Trophoblast cell (in vitro differentiated cells and primary cell): ENCODE results near the gene SMPD3.

Experiments
- DNase-seq, 2 donors: peaks; one replicate each; pipeline ENCODE4 v3.0.0-alpha.2; 2016
- H2AFZ ChIP-seq: 2 replicates; pipeline ENCODE4 v1.6.1; 2013; ENCODE audit warnings: low read length, moderate library complexity, mild to moderate bottlenecking; ENCODE audit not compliant: insufficient read depth, poor library complexity
- H2AK5ac ChIP-seq: 2 replicates; pipeline ENCODE4 v1.6.1; 2013; ENCODE audit warnings: mild to moderate bottlenecking, low read length
- H2BK120ac ChIP-seq: 2 replicates; pipeline ENCODE4 v1.6.1; 2013; ENCODE audit warnings: low read length, mild to moderate bottlenecking, moderate library complexity; ENCODE audit not compliant: insufficient read depth, poor library complexity
- H2BK12ac ChIP-seq: 2 replicates; pipeline ENCODE4 v1.6.1; 2013; ENCODE audit warnings: mild to moderate bottlenecking, low read length, moderate library complexity
- H2BK5ac ChIP-seq: 2 replicates; pipeline ENCODE4 v1.6.1; 2013; ENCODE audit warnings: low read length, low read depth, moderate library complexity, mild to moderate bottlenecking; ENCODE audit not compliant: poor library complexity
- H3K14ac ChIP-seq: 2 replicates; pipeline ENCODE4 v1.6.1; 2013; ENCODE audit warnings: mild to moderate bottlenecking, low read length
- H3K18ac ChIP-seq: 2 replicates; pipeline ENCODE4 v1.6.1; 2013; ENCODE audit warnings: mild to moderate bottlenecking, low read length
- H3K23ac ChIP-seq: 2 replicates; pipeline ENCODE4 v1.6.1; 2013; ENCODE audit warnings: low read length
- H3K27ac ChIP-seq: 2 replicates; pipeline ENCODE4 v1.5.1; 2013; ENCODE audit warnings: low read depth, mild to moderate bottlenecking, inconsistent platforms, low read length, moderate library complexity
- H3K27me3 ChIP-seq: 2 replicates; pipeline ENCODE4 v1.6.1; 2013; ENCODE audit warnings: inconsistent platforms, mild to moderate bottlenecking, low read length, moderate library complexity; ENCODE audit not compliant: insufficient read depth
- H3K36me3 ChIP-seq, 2 experiments: 1 replicate in 1 of 2; 2 replicates in 1 of 2; pipeline ENCODE4 v1.6.1; 2013; ENCODE audit warnings: low read length in 2 of 2, mild to moderate bottlenecking in 2 of 2, moderate library complexity in 1 of 2; ENCODE audit not compliant: insufficient read depth in 2 of 2, control insufficient read depth in 1 of 2
- H3K4ac ChIP-seq: 2 replicates; pipeline ENCODE4 v1.6.1; 2013; ENCODE audit warnings: low read depth, mild to moderate bottlenecking, low read length, moderate library complexity
- H3K4me1 ChIP-seq, 2 experiments: 1 replicate in 1 of 2; 2 replicates in 1 of 2; pipeline ENCODE4 v1.6.1; 2013; ENCODE audit warnings: low read length in 2 of 2, mild to moderate bottlenecking in 2 of 2, moderate library complexity in 1 of 2; ENCODE audit not compliant: insufficient read depth in 2 of 2, control insufficient read depth in 1 of 2
- H3K4me2 ChIP-seq: 2 replicates; pipeline ENCODE4 v1.6.1; 2013; ENCODE audit warnings: inconsistent platforms, mild to moderate bottlenecking, low read length, moderate library complexity
- H3K4me3 ChIP-seq: 2 replicates; pipeline ENCODE4 v1.5.1; 2013; ENCODE audit warnings: mild to moderate bottlenecking, low read depth, low read length, inconsistent platforms
- H3K79me1 ChIP-seq: one replicate; pipeline ENCODE4 v1.6.1; 2013; ENCODE audit warnings: low read length
- H3K79me2 ChIP-seq: 2 replicates; pipeline ENCODE4 v1.6.1; 2013; ENCODE audit warnings: low read length, mild to moderate bottlenecking; ENCODE audit not compliant: control insufficient read depth, insufficient read depth, poor library complexity
- H3K9ac ChIP-seq: 2 replicates; pipeline ENCODE4 v1.6.1; 2013; ENCODE audit warnings: mild to moderate bottlenecking, low read length
- H3K9me3 ChIP-seq: 2 replicates; pipeline ENCODE4 v1.6.1; 2013; ENCODE audit warnings: low read depth, mild to moderate bottlenecking, control low read depth, inconsistent platforms, low read length; ENCODE audit not compliant: insufficient read depth
- H4K12ac ChIP-seq: 2 replicates; pipeline ENCODE4 v1.6.1; 2013; ENCODE audit warnings: low read depth, mild to moderate bottlenecking, low read length, moderate library complexity
- H4K8ac ChIP-seq: 2 replicates; pipeline ENCODE4 v1.6.1; 2013; ENCODE audit warnings: low read depth, mild to moderate bottlenecking, low read length, moderate library complexity
- H4K91ac ChIP-seq: one replicate; pipeline ENCODE4 v1.6.1; 2013; ENCODE audit warnings: low read depth, mild to moderate bottlenecking, low read length, moderate library complexity
- WGBS: extraction: QIAGEN DNeasy Blood & Tissue Kit; methylation state at CpG from one replicate; pipeline ENCODE4 v1.1.7; 2013; ENCODE audit warnings: missing lambda C conversion rate; ENCODE audit not compliant: insufficient read length, insufficient coverage; ENCODE audit errors: extremely low coverage; 5-methylcytosine and 5-hydroxymethylcytosine counted together

SMPD3 gene

DNA sequence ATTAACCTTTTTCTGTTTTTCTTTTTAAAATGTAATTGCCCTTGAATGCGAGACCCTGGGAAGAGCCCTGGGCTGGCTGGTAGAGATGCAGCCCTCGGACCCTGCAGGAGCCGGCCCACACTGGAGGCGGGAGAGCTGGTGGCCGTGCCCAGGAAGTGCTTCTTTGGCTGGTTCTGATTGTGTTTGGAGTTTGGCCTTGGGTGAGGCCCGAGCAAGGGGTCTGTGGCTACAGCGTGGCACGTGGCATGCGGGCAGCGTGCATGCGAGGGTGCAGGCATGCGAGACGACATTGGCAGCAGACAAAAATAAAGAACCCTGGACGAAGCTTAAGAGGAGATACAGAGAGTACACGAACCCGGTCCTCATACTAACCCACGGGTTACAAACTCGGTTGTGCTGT, 87.8 kb downstream of the SMPD3 start:
- Histone ChIP-seq H4K12ac (no peak overlapping the region), H4K91ac (no peak overlapping the region), H2BK5ac (no peak overlapping the region), H3K4me2 (no peak overlapping the region), H3K4me3 (no peak overlapping the region), H3K27ac (no peak overlapping the region), H4K8ac (no peak overlapping the region), H3K27me3 (no peaks in the 10 kb centered on the region), H2BK12ac (no peak overlapping the region), H2AFZ (no peak overlapping the region), H3K23ac (no peak overlapping the region), H3K4ac (no peak overlapping the region), H3K36me3 (peaks cover 30 to 34% of the 10 kb centered on the region in 2 experiments), H3K18ac (no peak overlapping the region), H3K14ac (no peak overlapping the region), H3K9me3 (peaks cover 6% of the 10 kb centered on the region), H2BK120ac (no peak overlapping the region), H2AK5ac (no peak overlapping the region), H3K79me1 (no peaks in the 10 kb centered on the region), H3K9ac (no peak overlapping the region), H3K79me2 (no peaks in the 10 kb centered on the region), H3K4me1 (peaks cover 9 to 10% of the 10 kb centered on the region in 2 experiments)
- no CpG with 5 or more reads among the region's 18 CpGs for WGBS
- no peak for DNase-seq

DNA sequence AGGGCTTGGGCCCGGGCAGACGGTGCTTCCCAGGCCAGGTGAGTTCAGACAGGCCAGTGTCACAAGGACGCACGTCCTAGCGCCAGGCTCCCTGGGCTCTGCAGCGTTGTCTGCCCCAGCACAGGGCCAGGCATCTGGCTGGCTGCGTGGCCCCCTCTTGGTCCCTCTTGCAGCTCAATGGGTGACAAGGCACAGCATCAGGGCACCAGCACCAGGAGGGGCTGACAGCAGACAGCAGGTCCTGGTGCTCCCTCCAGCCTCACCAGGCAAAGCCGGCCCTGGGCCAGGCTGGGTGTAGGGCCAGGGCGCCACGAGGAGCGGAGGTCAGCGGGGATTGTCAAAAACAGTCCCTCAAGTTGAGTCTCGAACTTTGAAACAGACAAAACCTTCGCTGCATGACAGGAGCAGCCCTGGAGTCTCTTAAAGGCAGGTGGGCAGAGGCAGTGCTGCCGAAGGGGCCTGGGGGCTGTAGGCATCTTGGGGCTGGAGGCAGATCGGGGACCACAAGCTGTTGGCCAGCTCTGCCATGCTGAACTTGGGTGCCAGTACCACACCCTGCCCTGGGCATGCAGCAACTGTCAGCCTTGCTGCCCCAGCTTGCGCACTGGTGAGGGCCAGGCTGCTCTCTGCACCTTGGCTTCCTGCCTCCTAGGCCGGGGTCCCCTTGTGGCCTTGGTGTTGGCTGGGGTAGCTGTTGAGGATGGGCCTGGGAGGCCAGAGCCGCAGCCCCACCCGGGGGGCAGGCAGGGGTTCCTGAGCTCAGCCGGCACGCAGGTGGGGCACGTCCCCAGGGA, 88.7 kb downstream of the SMPD3 start:
- WGBS = no CpG with 5 or more reads among the region's 23 CpGs
- no peak overlapping the region for H3K4me2 ChIP-seq

DNA sequence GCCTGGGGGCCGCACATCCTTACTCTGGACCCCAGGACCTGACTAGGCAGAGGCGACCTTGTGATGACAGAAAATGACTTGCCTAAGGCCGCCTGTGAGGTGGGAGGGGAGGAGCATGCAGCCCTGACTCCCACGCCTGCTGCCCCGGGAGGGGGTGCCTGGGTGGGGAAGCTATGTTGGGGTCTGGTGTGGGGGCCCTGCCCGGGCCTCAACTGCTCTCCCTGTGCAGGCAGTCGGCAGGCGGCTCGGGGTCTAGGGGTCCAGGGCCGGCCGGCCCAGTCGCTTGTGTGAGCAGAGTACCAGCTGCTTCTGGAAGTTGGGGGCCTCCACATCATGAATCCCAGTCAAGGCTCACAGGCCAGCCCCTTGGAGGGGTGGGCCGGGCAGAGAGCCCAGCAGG, 89.4 kb downstream of the SMPD3 start:
- H3K9ac ChIP-seq = no peak overlapping the region
- no peaks in the 10 kb centered on the region for H3K27me3 ChIP-seq
- H4K91ac ChIP-seq = no peak overlapping the region
- no peak overlapping the region for H3K18ac ChIP-seq
- peaks cover 5% of the 10 kb centered on the region for H3K9me3 ChIP-seq
- peaks cover 4 to 5% of the 10 kb centered on the region in 2 experiments for H3K4me1 ChIP-seq
- H3K79me2 ChIP-seq = no peaks in the 10 kb centered on the region
- H3K4me3 ChIP-seq = no peak overlapping the region
- H4K8ac ChIP-seq = no peak overlapping the region
- H2BK120ac ChIP-seq = no peak overlapping the region
- no peak overlapping the region for H2BK12ac ChIP-seq
- H2AFZ ChIP-seq = no peak overlapping the region
- H3K14ac ChIP-seq = no peak overlapping the region
- H3K27ac ChIP-seq = no peak overlapping the region
- peaks cover 43 to 47% of the 10 kb centered on the region in 2 experiments for H3K36me3 ChIP-seq
- no peak overlapping the region for H3K4me2 ChIP-seq
- H2BK5ac ChIP-seq = no peak overlapping the region
- no peak overlapping the region for H3K4ac ChIP-seq
- H3K23ac ChIP-seq = no peak overlapping the region
- no peak overlapping the region for H4K12ac ChIP-seq
- no peaks in the 10 kb centered on the region for H3K79me1 ChIP-seq
- no peak for DNase-seq
- no CpG with 5 or more reads among the region's 13 CpGs for WGBS
- H2AK5ac ChIP-seq = no peak overlapping the region

More for the DNA sequence above, 88.7 kb downstream of the SMPD3 start:
- Histone ChIP-seq H3K4ac (no peak overlapping the region), H3K9me3 (peaks cover 5% of the 10 kb centered on the region), H3K4me3 (no peak overlapping the region), H2BK120ac (no peak overlapping the region), H3K79me2 (no peaks in the 10 kb centered on the region), H3K23ac (no peak overlapping the region), H4K12ac (no peak overlapping the region), H3K36me3 (peaks cover 36 to 42% of the 10 kb centered on the region in 2 experiments), H2AK5ac (no peak overlapping the region), H3K79me1 (no peaks in the 10 kb centered on the region), H2BK12ac (no peak overlapping the region), H3K4me1 (peaks cover 7% of the 10 kb centered on the region in 2 experiments), H4K8ac (no peak overlapping the region), H2AFZ (no peak overlapping the region), H4K91ac (no peak overlapping the region), H2BK5ac (no peak overlapping the region), H3K14ac (no peak overlapping the region), H3K27me3 (no peaks in the 10 kb centered on the region), H3K9ac (no peak overlapping the region), H3K27ac (no peak overlapping the region), H3K18ac (no peak overlapping the region)
- DNase-seq = no peak

DNA sequence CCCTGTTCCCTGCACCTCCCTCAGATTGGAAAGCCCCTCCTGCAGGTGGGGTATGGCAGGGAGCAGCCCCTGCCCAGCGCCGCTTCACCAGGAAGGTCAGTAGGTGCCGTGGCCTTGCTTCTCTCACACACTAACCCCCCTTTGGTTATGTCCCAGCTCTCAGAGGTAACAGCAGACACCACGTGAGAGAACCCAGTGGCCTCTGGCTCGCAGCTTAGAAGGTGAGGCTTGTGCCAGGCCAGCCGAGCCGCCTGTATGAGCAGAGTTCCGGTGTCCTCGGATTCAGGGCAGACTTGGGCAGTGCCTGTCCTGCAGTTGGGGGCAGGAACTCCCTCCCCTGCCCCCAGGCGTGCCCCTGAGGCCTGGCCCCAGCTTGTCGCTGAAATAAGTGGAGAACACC, 90.4 kb downstream of the SMPD3 start:
- H2BK5ac ChIP-seq = no peak overlapping the region
- no peak overlapping the region for H4K8ac ChIP-seq
- no CpG with 5 or more reads among the region's 11 CpGs for WGBS
- DNase-seq = no peak
- H3K9ac ChIP-seq = no peak overlapping the region
- no peak overlapping the region for H3K4me2 ChIP-seq
- H2BK12ac ChIP-seq = no peak overlapping the region
- H2AK5ac ChIP-seq = no peak overlapping the region
- H3K18ac ChIP-seq = no peak overlapping the region
- H3K79me1 ChIP-seq = no peaks in the 10 kb centered on the region
- no peak overlapping the region for H3K27ac ChIP-seq
- H2BK120ac ChIP-seq = no peak overlapping the region
- no peaks in the 10 kb centered on the region for H3K27me3 ChIP-seq
- H3K23ac ChIP-seq = no peak overlapping the region
- H3K4me3 ChIP-seq = no peak overlapping the region
- peaks cover 53 to 56% of the 10 kb centered on the region in 2 experiments for H3K36me3 ChIP-seq
- H3K4me1 ChIP-seq = peaks cover 4 to 5% of the 10 kb centered on the region in 2 experiments
- H3K4ac ChIP-seq = no peak overlapping the region
- no peak overlapping the region for H2AFZ ChIP-seq
- no peak overlapping the region for H4K12ac ChIP-seq
- no peak overlapping the region for H3K14ac ChIP-seq
- no peak overlapping the region for H4K91ac ChIP-seq
- no peaks in the 10 kb centered on the region for H3K79me2 ChIP-seq
- peaks cover 5% of the 10 kb centered on the region for H3K9me3 ChIP-seq
